ENCODE data around the gene CCDC32.

CCDC32 gene

GRCh38 chr15:40564591-40565332 is at the start of gene CCDC32:
Gene CCDC32 (minus strand): TSS chr15:40565042. CDS start chr15:40563015, 2,027 bp downstream.
- TF ChIP-seq CTCF (IDR thresholded peaks at IDR 0.05) = no peak

DNA sequence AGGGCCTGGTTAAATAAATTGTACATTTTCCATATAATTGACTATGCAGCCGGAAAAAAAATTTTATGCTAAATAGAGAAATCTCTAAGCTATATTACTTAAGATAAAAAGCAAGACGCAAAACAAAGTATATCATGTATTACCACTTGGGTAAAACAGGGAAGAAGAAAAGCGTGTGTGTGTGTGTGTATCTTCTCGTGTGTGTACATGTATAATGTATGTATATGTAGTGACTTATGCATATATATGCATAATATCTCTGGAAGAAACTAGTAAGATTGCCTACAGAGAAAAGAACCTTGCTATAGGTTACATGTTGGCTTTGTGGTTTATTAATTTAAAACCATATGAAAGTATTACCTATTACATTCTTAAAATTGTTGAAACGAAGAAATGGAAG is 48.2 kb upstream of the CCDC32 start:
- TF ChIP-seq CTCF (IDR thresholded peaks at IDR 0.05) = no peak

DNA sequence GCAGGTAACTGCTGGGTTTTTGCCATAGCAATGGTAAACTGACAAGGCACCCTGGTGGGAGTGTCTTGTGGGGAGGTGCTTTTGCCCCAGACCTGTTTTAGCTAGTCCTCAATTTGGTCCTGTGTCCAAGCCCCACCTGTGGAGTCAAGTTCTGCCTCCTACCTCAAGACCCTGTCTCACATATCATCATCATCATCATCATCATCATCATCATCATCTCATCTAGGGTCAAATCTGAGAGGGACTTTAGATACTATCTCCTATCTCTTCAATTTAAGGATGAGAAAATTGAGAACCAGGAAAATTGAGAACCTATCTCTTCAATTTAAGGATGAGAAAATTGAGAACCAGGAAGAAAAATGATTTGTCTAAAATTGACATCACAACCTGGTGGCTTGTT is 39.1 kb upstream of the CCDC32 start:
- TF ChIP-seq CTCF (IDR thresholded peaks at IDR 0.05) = no peak

DNA sequence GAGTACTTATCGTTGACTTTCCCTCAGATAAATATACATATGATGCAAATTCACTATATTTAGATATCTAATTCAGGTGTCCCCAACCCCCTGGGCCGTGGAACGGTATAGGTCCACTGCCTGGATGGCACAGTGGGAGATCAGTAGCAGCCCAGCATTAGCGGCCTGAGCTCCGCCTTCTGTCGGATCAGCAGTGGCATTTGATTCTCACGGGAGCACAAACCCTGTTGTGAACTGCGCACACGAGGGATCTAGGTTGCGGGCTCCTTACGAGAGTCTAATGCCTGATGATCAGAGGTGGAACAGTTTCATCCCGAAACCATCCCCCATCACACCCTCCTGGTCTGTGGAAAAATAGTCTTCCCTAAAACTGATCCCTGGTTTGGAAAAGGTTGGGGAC is 36.1 kb upstream of the CCDC32 start:
- TF ChIP-seq CTCF (IDR thresholded peaks at IDR 0.05) = no peak

GRCh38 chr15:40598672-40599071 is 33.8 kb upstream of the CCDC32 start:
- no peak for TF ChIP-seq CTCF (IDR thresholded peaks at IDR 0.05)

DNA sequence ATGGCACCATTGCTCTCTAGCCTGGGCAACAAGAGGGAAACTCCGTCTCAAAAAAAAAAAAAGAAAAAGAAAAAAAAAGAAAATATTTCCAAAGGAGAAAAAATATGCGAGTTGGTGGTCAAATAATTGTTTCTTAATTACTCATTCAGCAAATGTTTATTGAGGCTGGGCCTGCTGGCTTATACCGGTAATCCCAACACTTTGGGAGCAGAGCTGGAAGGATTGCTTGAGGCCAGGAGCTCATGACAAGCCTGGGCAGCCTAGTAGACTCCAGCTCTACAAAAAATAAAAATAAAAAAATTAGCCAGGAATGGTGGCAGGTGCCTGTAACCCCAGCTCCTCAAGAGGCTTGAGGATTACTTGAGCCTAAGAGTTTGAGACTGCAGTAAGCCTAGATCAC is 33.3 kb upstream of the CCDC32 start:
- no peak for TF ChIP-seq CTCF (IDR thresholded peaks at IDR 0.05)

GRCh38 chr15:40597024-40597423 is 32.2 kb upstream of the CCDC32 start:
- no peak for TF ChIP-seq CTCF (IDR thresholded peaks at IDR 0.05)

GRCh38 chr15:40595773-40596172 is 30.9 kb upstream of the CCDC32 start:
- TF ChIP-seq CTCF (IDR thresholded peaks at IDR 0.05) = no peak
